BE2C (cell line): Measurements from ENCODE around the gene SNX30.

Experiments used
- DNase-seq: peaks from one replicate; pipeline ENCODE4 v3.0.0-alpha.2; 2020
- H3K27me3 ChIP-seq: fragments of 250-450 bp; sonication (Bioruptor Pico); 2 replicates; pipeline ENCODE4 v1.5.1; 2020; ENCODE audit warnings: mild to moderate bottlenecking
- H3K36me3 ChIP-seq: fragments of 250-450 bp; sonication (Bioruptor Pico); 2 replicates; pipeline ENCODE4 v1.5.1; 2020; ENCODE audit warnings: mild to moderate bottlenecking
- H3K4me1 ChIP-seq: fragments of 250-450 bp; sonication (Bioruptor Pico); 2 replicates; pipeline ENCODE4 v1.5.1; 2020
- H3K4me3 ChIP-seq: 2 replicates; pipeline ENCODE4 v1.5.1; 2011; ENCODE audit warnings: low read depth, low read length
- H3K9me3 ChIP-seq: fragments of 250-450 bp; sonication (Bioruptor Pico); 2 replicates; pipeline ENCODE4 v1.5.1; 2020
- CTCF ChIP-seq: IDR thresholded peaks from 2 replicates; pipeline ENCODE4 v1.5.1; 2012; ENCODE audit warnings: mild to moderate bottlenecking, low read depth, low read length

SNX30 gene

GRCh38 chr9:112772215-112772509, 21.6 kb downstream of the SNX30 start:
- no peak for DNase-seq
- TF ChIP-seq CTCF: no peak
- Histone ChIP-seq H3K4me1 (no peaks in the 10 kb centered on the region), H3K9me3 (no peaks in the 10 kb centered on the region), H3K4me3 (no peak overlapping the region), H3K27me3 (no peaks in the 10 kb centered on the region), H3K36me3 (no peaks in the 10 kb centered on the region)

- no peaks in the 10 kb centered on the region for H3K27me3 ChIP-seq
- no peaks in the 10 kb centered on the region for H3K9me3 ChIP-seq
- no peak for TF ChIP-seq CTCF
- no peak overlapping the region for H3K4me3 ChIP-seq
- no peaks in the 10 kb centered on the region for H3K4me1 ChIP-seq
- H3K36me3 ChIP-seq: no peaks in the 10 kb centered on the region
- no peak for DNase-seq
Measured at GRCh38 chr9:112772551-112772950, 22.0 kb downstream of the SNX30 start.

GRCh38 chr9:112774006-112774996, 23.7 kb downstream of the SNX30 start:
- Histone ChIP-seq H3K4me1 (no peaks in the 10 kb centered on the region), H3K9me3 (no peaks in the 10 kb centered on the region), H3K27me3 (no peaks in the 10 kb centered on the region), H3K4me3 (no peak overlapping the region), H3K36me3 (no peaks in the 10 kb centered on the region)
- no peak for TF ChIP-seq CTCF
- DNase-seq: no peak

GRCh38 chr9:112777914-112778313, 27.4 kb downstream of the SNX30 start:
- Histone ChIP-seq H3K36me3 (no peaks in the 10 kb centered on the region), H3K4me1 (no peaks in the 10 kb centered on the region), H3K27me3 (no peaks in the 10 kb centered on the region), H3K9me3 (no peaks in the 10 kb centered on the region), H3K4me3 (no peak overlapping the region)
- no peak for TF ChIP-seq CTCF
- no peak for DNase-seq

GRCh38 chr9:112780450-112781036, 30.0 kb downstream of the SNX30 start:
- no peak overlapping the region for H3K4me3 ChIP-seq
- DNase-seq: no peak
- no peaks in the 10 kb centered on the region for H3K4me1 ChIP-seq
- H3K27me3 ChIP-seq: no peaks in the 10 kb centered on the region
- no peak for TF ChIP-seq CTCF
- no peaks in the 10 kb centered on the region for H3K9me3 ChIP-seq
- H3K36me3 ChIP-seq: no peaks in the 10 kb centered on the region

- no peaks in the 10 kb centered on the region for H3K36me3 ChIP-seq
- no peak for DNase-seq
- H3K9me3 ChIP-seq: no peaks in the 10 kb centered on the region
- no peaks in the 10 kb centered on the region for H3K27me3 ChIP-seq
- TF ChIP-seq CTCF: no peak
- H3K4me1 ChIP-seq: no peaks in the 10 kb centered on the region
- no peak overlapping the region for H3K4me3 ChIP-seq
Measured at GRCh38 chr9:112782218-112782617, 31.7 kb downstream of the SNX30 start.
